Measurements from ENCODE around the gene PA2G4. TPM values are rescaled to one million over a fixed set of nuclear protein-coding genes. Genes with fewer than 3 reads are reported as not detected.
A peak's percentile ranks its signal among the peaks of the same experiment; 100 is the strongest.

The PA2G4 gene
- total and polyA plus RNA-seq, 2 of the 4 experiments (the other 2 are of a cell fraction): 158 to 198 TPM

GRCh38 chr12:56153678-56154065 lies 49.3 kb downstream of the PA2G4 start:
- no peak overlapping the region for H3K18ac ChIP-seq (ENCODE audit: low read depth, low read length)
- H4K91ac ChIP-seq (ENCODE audit: insufficient read depth, low read depth, low read length): peak overlapping the region; percentile 7; the same call in 1 of the 2 replicates
- BruUV-seq (replicated peaks): no TSS peak
- H4K20me1 ChIP-seq (ENCODE audit: insufficient read depth, low read length): peaks cover 4% of the 10 kb centered on the region; the same call in 1 of the 2 replicates
- no peaks in the 10 kb centered on the region for H3K9me3 ChIP-seq (ENCODE audit: control insufficient read depth, insufficient read depth, low read length)
- peaks cover 14% of the 10 kb centered on the region for H3K9me1 ChIP-seq (ENCODE audit: insufficient read depth, low read length)
- H3K4me2 ChIP-seq (ENCODE audit: low read depth, low read length): no peak overlapping the region; the same call in 1 of the 2 replicates
- peaks cover 7% of the 10 kb centered on the region for H3K36me3 ChIP-seq (ENCODE audit: control insufficient read depth, insufficient read depth, low read length)
- TF ChIP-seq RCOR1 (IDR thresholded peaks at IDR 0.05; ENCODE audit: insufficient replicate concordance, low read length) (no peak), FOS (IDR thresholded peaks at IDR 0.05; ENCODE audit: low read depth, low read length) (no peak), RAD21 (IDR thresholded peaks at IDR 0.05; ENCODE audit: low read length) (no peak), USF2 (IDR thresholded peaks at IDR 0.05; ENCODE audit: low read depth, low read length) (no peak), ELK1 (IDR thresholded peaks at IDR 0.05; ENCODE audit: borderline replicate concordance, low read depth, low read length) (no peak), CTCF (conservative IDR thresholded peaks at IDR 0.05; ENCODE audit: low read depth, low read length) (no peak), MAZ (IDR thresholded peaks at IDR 0.05; ENCODE audit: borderline replicate concordance, low read depth, low read length) (no peak), MAFK (IDR thresholded peaks at IDR 0.05; ENCODE audit: low read depth, low read length) (no peak), RFX5 (IDR thresholded peaks at IDR 0.05; ENCODE audit: low read depth, low read length) (no peak), BHLHE40 (IDR thresholded peaks at IDR 0.05; ENCODE audit: low read depth, low read length) (no peak), CHD1 (IDR thresholded peaks at IDR 0.05; ENCODE audit: low read depth, low read length) (no peak), NFE2L2 (IDR thresholded peaks at IDR 0.05; ENCODE audit: low read depth, low read length) (no peak), SMC3 (IDR thresholded peaks at IDR 0.05; ENCODE audit: low read depth, low read length) (no peak), POLR2A (IDR thresholded peaks at IDR 0.05; ENCODE audit: low read depth, low read length) (no peak)
- H3K9ac ChIP-seq (ENCODE audit: low read depth, low read length): peak overlapping the region; percentile 92
- dilution Hi-C loops (cut with HindIII; ENCODE audit: low sequenced_read_pairs, unreplicated experiment): no loop called here
- in situ Hi-C loops (cut with MboI; ENCODE audit: low sequenced_read_pairs): no loop called here
- H3K27ac ChIP-seq (ENCODE audit: insufficient read depth, low read length): no peak overlapping the region
- peak overlapping the region; percentile 92 for H3K23ac ChIP-seq (ENCODE audit: low read depth, low read length)
- no peaks in the 10 kb centered on the region for H3K27me3 ChIP-seq (ENCODE audit: control insufficient read depth, insufficient read depth, low read length)
- H3K4me1 ChIP-seq (ENCODE audit: control insufficient read depth, insufficient read depth, low read length): peaks cover 13% of the 10 kb centered on the region
- intact Hi-C loops (cut with micrococcal nuclease): no loop called here
- POLR2A ChIA-PET (ENCODE audit: unreplicated experiment): no interaction called here
- 100% methylated on average over 1 of the region's 5 CpGs; no CpG with 5 or more reads in 1 of the 2 experiments for WGBS, 2 experiments (ENCODE audit: extremely low coverage in 2 of 2, insufficient read length in 1 of 2)
- peak overlapping the region; percentile 93; the same call in 1 of the 2 replicates for H3K4ac ChIP-seq (ENCODE audit: low read depth, low read length)
- peak overlapping the region; percentile 87 for H2AK5ac ChIP-seq (ENCODE audit: low read depth, low read length)
- H3K56ac ChIP-seq (ENCODE audit: extremely low read depth, insufficient read depth, low read length): no peak overlapping the region
- 0 out of 2 replicates have a peak overlapping the region, but pooled peaks have one; percentile 33 for H2BK120ac ChIP-seq (ENCODE audit: low read depth, low read length)
- no peak overlapping the region for H2AFZ ChIP-seq (replicated peaks; ENCODE audit: low read length, poor library complexity)
- 0 out of 2 replicates have a peak overlapping the region, but pooled peaks have one; percentile 98 for H3K14ac ChIP-seq (replicated peaks; ENCODE audit: low read depth, low read length)
- H3K4me3 ChIP-seq (ENCODE audit: insufficient read depth, low read depth, low read length): no peak overlapping the region
- H2BK20ac ChIP-seq (ENCODE audit: low read depth, low read length): 0 out of 2 replicates have a peak overlapping the region, but pooled peaks have one; percentile 30
- no peak overlapping the region for H2BK5ac ChIP-seq (ENCODE audit: low read depth, low read length, poor library complexity, severe bottlenecking)
- ATAC-seq (ENCODE audit: low read depth) (no peak), DNase-seq (no peak)
- no peak overlapping the region for H2BK15ac ChIP-seq (ENCODE audit: low read depth, low read length)
- CTCF ChIA-PET: interaction anchor here (1.0 kb wide), 1 partner anchor 36 kb away, joined by 3 read pairs; the partner anchor contains the start of gene SMARCC2
- no peak overlapping the region for H4K8ac ChIP-seq (ENCODE audit: low read depth in 2 of 2, low read length in 2 of 2)
- peak overlapping the region; percentile 100 for H2AK9ac ChIP-seq (replicated peaks; ENCODE audit: low read depth, low read length, poor library complexity)
- H3K79me1 ChIP-seq (ENCODE audit: low read depth in 1 of 2, low read length in 2 of 2): peaks cover 22 to 55% of the 10 kb centered on the region in 2 experiments
- H4K5ac ChIP-seq (ENCODE audit: low read depth, low read length): no peak overlapping the region
